Kidney capillary endothelial cell (primary cell): ENCODE data around the gene NUDT1.
"Not testable (repeated sequence)": the region's sequence is repeated elsewhere in the genome, so short reads cannot be mapped to it uniquely, and the experiment has no call there.

ENCODE experiments used
- DNase-seq: peaks from one replicate; pipeline ENCODE4 v3.0.0-alpha.2; 2018; ENCODE audit warnings: low spot score

NUDT1 gene

DNA sequence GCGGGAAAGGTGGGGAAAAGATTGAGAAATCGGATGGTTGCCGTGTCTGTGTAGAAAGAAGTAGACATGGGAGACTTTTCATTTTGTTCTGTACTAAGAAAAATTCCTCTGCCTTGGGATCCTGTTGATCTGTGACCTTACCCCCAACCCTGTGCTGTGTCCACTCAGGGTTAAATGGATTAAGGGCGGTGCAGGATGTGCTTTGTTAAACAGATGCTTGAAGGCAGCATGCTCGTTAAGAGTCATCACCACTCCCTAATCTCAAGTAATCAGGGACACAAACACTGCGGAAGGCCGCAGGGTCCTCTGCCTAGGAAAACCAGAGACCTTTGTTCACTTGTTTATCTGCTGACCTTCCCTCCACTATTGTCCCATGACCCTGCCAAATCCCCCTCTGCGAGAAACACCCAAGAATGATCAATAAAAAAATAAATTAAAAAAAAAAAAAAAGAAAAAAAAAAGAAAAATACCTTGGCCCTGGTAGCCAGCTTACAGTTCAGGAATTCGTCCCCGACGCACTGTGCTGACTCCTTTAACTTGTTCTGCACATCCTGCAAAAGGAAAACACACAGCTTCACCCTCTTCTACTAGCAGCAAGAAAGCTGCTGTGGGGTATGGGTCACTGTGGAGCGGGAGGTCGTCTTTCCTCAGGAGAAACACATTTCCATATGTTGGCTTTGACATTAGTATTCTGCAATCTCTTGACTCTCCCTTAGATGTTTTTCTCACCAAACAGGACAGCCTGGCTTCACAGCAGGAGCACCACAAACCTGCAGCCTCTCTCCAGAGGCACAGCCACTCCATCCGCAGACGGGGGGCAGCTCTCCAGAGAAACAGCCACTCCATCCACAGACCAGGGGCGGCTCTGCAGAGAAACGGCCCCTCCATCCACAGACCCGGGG, 27.3 kb downstream of the NUDT1 start:
- DNase-seq, result not testable (repeated sequence)

DNA sequence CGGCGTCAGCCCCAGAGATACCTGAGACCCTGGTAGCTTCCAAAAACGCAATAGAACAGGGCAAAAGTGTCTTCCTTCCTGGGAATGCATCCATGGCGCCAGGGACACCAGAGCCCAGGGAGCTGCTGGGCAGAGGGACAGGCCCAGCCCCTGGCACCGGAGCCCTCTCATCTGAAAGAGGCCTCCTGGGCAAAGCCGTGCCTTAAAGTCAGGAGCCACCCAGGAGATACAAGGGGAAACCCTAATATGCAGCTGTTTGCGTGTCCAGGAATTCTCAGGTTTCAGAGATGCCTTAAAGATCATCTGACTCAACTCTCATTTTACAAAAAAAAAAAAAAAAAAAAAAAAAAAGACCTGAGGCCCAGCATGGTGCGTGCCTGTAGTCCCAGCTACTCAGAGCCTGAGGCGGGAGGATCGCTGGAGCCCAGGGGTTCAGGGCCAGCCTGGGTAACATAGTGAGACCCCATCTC, 28.0 kb downstream of the NUDT1 start:
- DNase-seq, result no peak

DNA sequence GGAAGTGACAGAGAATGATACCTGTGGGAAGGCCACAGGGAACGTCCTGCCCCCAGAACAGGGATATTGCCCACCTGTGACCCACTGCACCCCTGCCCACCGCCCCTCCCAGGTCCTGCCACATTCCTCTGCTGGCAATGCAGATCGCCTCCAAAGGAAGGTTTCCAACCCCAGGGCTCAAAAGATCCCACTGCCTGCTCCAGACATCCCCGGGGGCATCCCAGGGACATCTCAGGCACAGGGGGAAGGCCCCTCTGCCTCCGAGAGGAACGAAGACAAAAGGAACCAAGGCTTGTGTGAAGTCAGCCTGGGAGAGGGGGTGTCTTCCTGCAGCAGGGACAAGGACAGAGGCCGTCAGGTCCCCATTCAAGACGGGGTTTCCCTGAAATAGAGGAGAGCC, 28.5 kb downstream of the NUDT1 start:
- DNase-seq, result no peak

DNA sequence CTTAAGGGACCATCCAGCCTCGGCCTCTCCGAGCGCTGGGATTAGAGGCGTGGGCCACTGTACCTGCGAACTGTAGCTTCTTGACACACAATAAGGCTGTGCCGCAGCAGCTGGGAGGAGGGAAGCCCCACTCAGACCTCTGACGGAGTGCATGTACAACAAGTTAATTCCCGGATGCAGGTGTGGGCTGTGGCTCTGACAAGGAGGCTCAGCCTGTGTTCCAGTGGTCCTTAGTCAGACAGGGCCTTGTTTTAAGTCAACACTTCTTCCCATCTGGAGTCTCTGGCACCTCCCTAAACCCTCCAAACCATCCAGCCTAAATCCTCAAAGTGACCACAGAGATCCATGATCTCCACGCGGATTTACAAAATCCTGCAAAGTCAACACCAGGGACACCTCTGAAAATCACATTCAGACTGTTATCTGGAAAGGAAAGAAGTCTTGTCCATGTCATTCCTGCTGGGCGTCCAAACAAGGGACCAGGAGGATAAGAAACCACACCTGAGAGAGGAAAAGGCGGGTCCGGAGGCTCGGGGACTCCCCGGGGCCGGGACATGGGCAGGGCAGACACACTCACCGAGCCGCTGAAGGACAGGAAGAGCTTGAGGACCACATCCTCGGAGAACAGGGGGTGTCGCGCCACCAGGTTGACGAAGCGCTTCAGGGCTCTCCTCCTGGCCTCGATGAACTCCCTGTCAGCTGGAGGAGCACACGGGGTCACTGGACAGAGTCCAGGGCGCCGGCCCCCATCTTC, 29.4 kb downstream of the NUDT1 start:
- no peak for DNase-seq

DNA sequence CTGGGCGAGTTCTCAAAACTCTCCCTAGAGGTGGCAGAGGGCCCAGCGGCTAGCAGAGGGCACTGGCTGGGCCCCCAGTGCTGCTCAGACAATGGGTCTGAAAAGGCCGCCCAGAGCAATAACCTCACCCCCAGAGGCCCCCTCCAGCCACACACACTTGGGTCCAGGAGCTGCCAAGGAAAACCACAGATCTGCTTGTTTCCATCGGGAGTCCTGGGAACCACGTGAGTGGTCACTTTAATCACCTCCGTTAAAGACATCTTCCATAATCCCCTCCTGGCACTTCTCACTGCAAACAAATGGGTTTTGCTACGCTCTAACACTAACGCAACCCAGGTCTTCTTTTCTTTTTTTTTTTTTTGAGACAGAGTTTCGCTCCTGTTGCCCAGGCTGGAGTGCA, 30.0 kb downstream of the NUDT1 start:
- DNase-seq, result no peak

DNA sequence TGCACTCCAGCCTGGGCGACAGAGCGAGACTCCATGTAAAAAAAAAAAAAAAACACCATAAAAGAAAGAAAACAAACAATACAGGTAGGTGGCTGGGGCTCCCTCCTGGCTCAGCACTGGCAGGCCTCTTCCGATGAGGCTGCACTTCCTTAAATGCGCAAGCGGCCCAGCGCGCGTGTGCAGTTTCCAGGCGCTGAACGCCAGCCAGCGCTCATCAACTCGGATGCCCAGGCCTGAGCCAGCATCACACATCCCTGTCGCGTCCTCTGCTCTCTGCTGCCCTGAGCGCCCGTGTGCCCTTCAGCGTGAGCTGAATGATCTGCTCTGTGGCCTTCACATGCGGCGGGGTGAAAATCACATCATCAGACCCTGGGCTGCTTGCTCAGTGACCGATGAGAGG, 31.8 kb downstream of the NUDT1 start:
- DNase-seq, result no peak

DNA sequence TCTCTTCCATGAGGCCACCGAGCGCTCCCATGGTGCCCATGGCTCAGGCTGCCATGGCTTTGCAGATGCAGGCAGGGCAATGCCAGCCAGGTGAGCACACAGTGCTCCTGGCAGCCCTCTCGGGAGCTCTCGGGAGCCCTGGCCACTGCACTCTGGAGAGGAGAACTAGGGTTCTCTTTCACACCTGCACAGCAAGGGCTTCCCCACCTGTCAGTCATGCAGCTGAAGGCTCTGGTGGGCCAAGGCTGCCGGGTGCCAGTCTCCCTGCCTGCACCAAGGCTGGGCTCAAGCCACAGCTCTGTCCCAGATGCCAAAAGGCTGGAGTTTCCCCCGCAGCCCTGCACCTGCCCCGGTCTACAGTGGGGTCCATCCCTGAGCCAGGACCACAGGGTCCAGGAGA, 32.6 kb downstream of the NUDT1 start:
- no peak for DNase-seq

DNA sequence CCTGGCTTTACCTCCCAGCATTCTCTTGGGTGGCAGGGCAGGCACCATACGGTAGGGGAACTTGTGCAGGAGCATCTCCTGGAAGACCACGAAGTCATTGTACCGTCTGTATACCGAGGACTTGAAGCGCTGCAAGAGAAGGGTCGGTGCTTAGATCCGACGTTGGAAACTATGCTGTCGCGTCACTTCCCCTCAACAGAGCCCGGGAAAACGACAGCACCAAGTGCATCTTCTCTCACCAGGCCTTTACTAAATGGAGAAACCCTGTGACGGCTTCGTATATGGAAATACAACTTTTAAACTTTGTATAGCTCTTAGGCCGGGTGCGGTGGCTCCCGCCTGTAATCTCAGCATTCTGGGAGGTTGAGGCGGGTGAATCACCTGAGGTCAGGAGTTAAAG, 33.1 kb downstream of the NUDT1 start:
- no peak for DNase-seq

DNA sequence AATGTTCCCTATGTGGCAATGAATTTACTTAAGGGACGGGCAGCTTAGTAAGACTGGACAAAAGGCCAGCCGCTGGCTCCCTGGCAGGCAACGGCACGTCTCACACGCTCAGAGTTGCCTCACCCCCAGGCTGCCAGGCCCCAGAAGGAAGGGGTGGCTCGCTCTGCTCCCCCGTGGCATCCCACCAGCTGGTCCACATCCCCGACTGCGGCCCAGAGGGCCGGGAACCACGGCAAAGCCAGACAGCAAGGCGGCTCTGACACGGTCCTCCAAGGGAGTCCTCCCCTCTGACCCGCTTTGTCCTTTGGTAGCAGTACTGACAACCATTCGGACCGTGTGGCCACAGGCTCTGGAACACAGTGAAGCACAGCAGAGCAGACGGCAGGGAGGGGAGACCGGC, 34.1 kb downstream of the NUDT1 start:
- no peak for DNase-seq

DNA sequence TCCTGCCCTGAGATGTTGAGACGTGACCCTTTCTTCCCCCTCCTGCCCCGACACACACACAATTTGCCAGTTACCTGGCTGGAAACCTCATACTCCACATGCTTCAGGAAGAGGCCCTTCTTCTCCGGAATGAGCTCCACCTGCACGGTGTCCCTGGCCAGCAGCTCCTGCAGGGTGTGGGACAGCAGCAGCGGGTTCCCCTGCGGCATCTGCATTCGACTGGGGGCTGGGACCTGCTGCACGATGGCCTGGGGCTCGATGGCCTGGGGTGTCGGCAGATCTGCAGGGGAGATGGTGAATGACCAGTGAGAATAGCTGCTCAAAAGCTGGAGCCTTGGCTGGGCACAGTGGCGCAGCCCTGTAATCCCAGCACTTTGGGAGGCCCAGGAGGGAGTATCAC, 36.0 kb downstream of the NUDT1 start:
- DNase-seq, result no peak

DNA sequence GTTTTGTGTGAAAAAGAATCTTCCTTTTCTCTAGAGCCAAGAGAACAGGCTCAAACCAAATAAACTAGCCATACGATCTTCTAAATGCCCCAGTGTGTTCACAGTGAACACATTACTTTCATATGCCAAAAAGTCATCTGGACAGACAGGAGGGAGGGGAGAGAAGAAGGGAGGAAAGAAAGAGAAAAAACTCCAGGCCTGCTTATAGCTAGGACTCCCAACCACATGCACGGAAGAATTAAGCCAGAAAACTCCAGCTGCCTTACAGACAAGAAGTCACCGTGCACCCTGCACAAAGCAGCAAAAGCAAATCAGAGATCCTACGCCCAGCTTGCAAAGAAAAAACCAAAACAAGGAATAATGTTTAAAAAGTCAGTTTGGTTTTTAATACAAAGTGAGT, 37.9 kb downstream of the NUDT1 start:
- DNase-seq, result no peak

DNA sequence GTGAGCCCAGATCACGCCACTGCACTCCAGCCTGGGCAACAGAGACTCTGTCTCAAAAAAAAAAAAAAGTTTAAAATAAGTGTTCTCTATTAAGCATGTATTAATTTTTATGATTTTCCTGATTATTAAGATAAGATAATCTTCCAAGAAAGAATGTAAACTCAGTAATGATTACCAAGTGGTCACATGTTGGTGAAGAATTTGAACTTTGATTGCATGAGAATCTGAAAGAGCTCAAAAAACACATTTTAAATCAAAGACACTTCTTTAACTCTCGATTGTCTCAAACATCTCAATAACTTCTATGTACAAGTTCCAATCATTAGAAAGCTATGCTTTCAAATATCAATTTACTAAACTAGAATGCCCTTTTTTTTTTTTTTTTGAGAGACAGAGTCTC, 38.4 kb downstream of the NUDT1 start:
- DNase-seq, result no peak

DNA sequence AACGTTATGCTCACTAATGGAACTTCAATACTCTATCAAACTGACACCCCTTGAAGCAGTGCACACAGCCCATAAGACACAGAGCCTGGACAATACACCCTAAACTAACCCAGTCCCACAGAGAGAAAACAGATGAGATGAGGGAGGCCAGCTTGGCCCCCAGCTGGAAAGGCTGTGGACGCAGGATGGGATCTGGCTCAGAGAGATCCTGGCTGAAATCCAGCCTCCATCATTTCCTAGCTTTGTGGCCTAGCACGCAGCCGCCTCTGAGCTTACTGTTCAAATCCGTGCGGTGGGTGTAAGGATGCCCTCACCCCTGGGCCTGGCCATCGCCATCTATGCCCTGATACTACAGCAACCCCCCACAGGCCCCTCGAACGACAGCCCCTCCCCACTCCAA, 39.5 kb downstream of the NUDT1 start:
- no peak for DNase-seq

DNA sequence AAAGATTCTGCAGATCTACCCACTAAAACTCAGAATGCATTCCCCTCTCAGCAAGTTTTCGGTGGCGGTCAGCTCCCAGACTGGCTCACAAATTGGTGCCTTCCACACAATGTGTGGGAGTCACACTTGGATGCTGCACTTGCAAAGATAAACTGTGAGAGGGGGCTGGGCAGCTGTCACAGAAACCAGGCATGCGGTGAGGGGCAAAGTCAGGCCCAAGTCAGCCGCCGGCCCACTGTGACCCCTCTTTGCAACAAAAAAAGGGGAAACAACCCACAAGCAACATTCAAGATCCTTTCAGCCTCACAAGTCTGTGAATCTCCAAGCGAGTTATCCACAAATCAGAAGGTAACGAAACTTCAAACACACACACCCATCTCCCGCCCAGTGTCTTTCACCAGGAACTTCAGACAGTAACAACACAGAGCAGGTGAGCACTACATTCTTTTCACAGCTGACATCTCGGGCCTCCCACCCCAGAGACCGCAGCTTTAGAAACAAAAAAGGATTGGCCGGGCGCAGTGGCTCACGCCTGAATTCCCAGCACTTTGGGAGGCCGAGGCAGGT, 40.2 kb downstream of the NUDT1 start:
- DNase-seq, result no peak

DNA sequence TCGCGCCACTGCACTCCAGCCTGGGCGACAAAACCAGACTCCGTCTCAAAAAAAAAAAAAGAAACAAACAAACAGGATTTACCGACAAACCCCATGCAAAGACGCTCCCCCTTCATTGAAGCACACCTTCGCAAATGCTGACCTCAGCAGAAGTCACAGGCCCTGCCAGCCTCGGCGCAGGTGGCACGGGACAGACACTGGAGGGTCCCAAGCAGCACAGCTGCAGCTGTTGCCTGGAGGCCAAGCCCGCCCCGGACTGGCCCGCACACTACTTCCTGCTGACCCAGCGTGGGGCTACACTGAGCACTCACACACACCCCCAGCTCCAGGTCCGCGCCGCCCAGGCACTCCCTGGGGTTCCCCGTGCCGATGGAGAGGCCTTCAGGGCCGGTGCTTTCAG, 41.0 kb downstream of the NUDT1 start:
- no peak for DNase-seq

DNA sequence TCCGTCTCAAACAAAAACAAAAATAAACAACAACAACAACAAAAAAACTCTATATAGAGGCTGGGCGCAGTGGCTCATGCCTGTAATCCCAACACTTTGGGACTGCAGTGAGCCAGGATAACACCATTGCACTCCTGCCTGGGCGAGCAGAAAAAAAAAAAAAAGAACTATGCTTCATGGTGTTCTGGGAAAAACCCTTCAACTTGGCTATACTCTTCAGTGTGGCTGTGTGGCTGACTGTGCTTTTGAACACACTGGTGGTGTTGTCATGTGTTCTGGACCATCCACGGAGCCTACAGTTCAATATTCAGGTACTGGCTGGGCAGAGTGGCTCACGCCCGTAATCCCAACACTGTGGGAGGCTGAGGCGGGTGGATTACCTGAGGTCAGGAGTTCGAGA, 45.7 kb downstream of the NUDT1 start:
- no peak for DNase-seq

DNA sequence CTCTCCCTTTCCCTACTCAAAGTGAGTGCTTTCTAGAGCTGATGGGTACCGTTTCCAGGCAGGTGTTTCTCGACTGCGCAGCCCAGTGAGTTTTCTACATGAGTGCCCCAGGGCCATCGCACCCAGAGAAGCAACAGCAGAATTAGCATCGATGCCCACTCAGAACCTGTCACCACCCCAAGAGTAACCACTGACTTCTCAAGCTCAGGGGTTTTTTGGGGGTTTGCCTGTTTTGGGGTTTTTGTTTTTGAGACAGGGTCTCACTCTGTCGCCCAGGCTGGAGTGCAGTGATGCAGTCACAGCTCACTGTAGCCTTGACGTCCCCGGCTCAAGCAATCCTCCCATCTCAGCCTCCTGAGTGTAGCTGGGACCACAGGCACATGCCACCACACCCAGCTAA, 46.5 kb downstream of the NUDT1 start:
- no peak for DNase-seq

DNA sequence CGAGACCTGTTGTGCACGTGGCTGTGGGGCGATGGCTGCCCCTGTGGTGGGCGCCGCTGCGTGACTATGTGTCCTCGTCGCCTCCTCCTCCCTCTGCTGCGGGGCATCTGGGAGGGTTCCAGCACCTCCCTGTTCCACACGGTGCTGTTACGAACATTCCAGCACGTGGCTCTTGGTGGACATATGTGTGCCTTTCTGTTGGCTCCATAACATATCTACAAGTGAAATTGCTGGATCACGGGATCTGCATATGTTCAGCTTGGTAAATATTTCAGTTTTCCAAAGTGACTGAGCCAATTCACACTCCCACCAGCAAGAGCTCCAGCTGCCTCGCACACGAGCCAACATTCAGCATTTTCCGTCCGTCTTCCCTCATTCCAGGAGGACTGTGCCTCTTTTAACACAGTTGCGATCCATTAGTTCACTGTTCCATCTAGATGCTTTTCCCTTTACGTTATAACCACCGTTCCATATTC, 47.1 kb downstream of the NUDT1 start:
- DNase-seq, result no peak

DNA sequence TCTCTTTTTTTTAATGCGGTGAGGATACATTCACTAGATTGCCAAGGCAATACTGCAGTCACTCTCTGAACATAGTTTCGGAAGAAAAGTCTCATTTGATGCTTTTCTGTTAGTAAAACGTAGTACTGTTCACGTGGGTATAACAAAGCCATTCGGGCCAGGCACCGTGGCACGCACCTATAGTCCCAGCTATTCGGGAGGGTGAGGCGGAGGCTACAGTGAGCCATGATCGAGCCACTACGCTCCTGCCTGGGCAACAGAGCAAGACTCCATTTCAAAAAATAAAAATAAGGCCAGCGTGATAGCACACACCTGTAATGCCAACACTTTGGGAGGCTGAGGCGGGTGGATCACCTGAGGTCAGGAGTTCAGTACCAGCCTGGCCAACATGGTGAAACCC, 47.6 kb downstream of the NUDT1 start:
- DNase-seq, result no peak

DNA sequence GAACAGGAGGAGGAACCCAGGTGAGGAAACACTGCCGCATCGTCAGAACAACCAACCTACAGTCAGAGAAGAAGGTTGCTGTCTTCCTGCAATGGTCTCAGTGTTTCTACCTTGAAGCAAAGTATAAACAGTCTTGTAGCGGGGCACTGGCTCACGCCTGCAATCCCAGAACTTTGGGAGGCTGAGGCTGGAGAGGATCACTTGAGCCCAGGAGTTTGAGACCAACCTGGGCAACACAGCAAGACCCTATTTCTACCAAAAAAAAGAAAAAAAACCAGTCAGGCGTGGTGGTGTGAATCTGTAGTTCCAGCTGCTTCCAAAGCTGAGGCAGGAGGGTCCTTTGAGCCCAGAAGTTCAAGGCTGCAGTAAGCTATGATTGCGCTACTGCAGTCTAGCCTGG, 48.9 kb downstream of the NUDT1 start:
- no peak for DNase-seq

DNA sequence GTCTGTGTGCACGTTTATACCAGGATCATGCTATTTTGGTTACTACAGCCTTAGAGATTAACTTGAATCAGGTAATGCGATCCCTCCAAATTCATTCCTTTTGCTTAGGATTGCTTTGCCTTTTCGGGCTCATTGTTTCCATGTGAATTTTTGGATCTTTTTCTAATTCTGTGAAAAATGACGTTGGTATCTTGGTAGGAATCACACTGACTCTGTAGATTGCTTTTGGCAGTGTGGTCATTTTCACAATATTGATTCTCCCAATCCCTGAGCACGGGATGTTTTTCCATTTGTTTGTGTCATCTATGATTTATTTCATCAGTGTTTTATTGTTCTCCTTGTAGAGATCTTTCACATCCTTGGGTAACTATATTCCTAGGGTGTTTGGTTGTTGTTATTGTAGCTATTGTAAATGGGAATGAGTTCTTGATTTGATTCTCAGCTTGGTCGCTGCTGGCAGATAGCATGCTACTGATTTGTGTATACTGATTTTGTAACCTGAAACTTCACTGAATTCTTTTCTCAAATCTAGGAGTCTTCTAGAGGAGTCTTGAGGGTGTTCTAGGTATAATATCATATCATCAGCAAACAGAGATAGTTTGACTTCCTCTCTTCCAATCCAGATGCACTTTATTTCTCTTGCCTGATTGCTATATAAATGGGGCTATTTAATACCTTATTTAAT, 54.1 kb downstream of the NUDT1 start:
- no peak for DNase-seq

DNA sequence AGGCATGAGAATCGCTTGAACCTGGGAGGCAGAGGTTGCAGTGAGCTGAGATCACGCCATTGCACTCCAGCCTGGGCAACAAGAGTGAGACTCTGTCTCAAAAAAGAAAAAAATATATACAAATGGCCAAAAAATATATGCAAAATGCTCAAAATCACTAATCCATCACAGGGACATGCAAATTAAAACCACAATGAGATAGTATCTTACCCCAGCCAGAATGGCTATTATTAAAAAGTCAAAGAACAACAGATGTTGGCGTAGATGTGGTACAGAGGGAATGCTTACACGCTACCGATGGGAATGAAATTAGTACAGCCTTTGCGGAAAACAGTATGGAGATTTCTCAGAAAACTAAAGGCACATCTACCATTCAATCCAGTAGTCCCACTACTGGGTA, 54.8 kb downstream of the NUDT1 start:
- DNase-seq, result no peak
